CD4-positive, alpha-beta memory T cell (primary cell): ENCODE data around the gene NKD1. TPM values are rescaled to one million over a fixed set of nuclear protein-coding genes. Genes with fewer than 3 reads are reported as not detected.
A peak's percentile ranks its signal among the peaks of the same experiment; 100 is the strongest.

Source experiments
- CTCF ChIA-PET: fragments of 350-600 bp; sonication (Branson Sonifier 250); formaldehyde crosslinking; loops from one replicate; lab custom pipeline; 2021; ENCODE audit warnings: inconsistent platforms; ENCODE audit not compliant: partially characterized antibody; lab: Charles Lee
- POLR2A ChIA-PET: fragments of 350-600 bp; sonication (Branson Sonifier 250); formaldehyde crosslinking; loops from one replicate; lab custom pipeline; 2021; ENCODE audit not compliant: partially characterized antibody; lab: Charles Lee
- DNase-seq, 5 donors: peaks; one replicate each; pipeline versions ENCODE4 v3.0.0 to v3.0.0-alpha.2; 2020 to 2022; ENCODE audit warnings: mixed read lengths in 1 of 5
- H3K27ac ChIP-seq: one replicate; pipeline ENCODE4 v1.7.0; 2013; ENCODE audit warnings: low read depth, low read length
- H3K27me3 ChIP-seq: 2 replicates; pipeline ENCODE4 v1.7.0; 2013; ENCODE audit warnings: mild to moderate bottlenecking, low read length, moderate library complexity; ENCODE audit not compliant: insufficient read depth
- H3K36me3 ChIP-seq: 2 replicates; pipeline ENCODE4 v1.7.0; 2013; ENCODE audit warnings: mild to moderate bottlenecking, low read length, moderate library complexity; ENCODE audit not compliant: insufficient read depth
- H3K4me1 ChIP-seq: 2 replicates; pipeline ENCODE4 v1.7.0; 2013; ENCODE audit warnings: mild to moderate bottlenecking, low read length, moderate library complexity; ENCODE audit not compliant: insufficient read depth
- H3K4me3 ChIP-seq, 2 donors: one replicate each; pipeline ENCODE4 v1.7.0; 2013; ENCODE audit warnings: low read length in 2 of 2, mild to moderate bottlenecking in 1 of 2
- H3K9me3 ChIP-seq, 2 donors: one replicate each; pipeline ENCODE4 v1.7.0; 2013; ENCODE audit warnings: low read length in 2 of 2, control low read depth in 1 of 2; ENCODE audit not compliant: control insufficient read depth in 1 of 2
- H3K27ac Mint-ChIP-seq, 7 donors: one replicate each; pipeline ENCODE4 v1.8.0; 2020 to 2021; ENCODE audit warnings: mixed read lengths in 7 of 7, mild to moderate bottlenecking in 6 of 7, inconsistent platforms in 3 of 7, moderate library complexity in 3 of 7
- H3K27me3 Mint-ChIP-seq, 2 donors: one replicate each; pipeline ENCODE4 v1.8.0; 2020 to 2021; ENCODE audit warnings: mixed read lengths in 2 of 2
- H3K36me3 Mint-ChIP-seq, 2 donors: one replicate each; pipeline ENCODE4 v1.8.0; 2020 to 2021; ENCODE audit warnings: mixed read lengths in 2 of 2, inconsistent platforms in 1 of 2, mild to moderate bottlenecking in 1 of 2
- H3K4me1 Mint-ChIP-seq, 4 donors: one replicate each; pipeline ENCODE4 v1.8.0; 2020 to 2021; ENCODE audit warnings: mixed read lengths in 4 of 4, mild to moderate bottlenecking in 1 of 4
- H3K4me3 Mint-ChIP-seq, 8 donors: one replicate each; pipeline ENCODE4 v1.8.0; 2020 to 2021; ENCODE audit warnings: mixed read lengths in 8 of 8, mild to moderate bottlenecking in 7 of 8, moderate library complexity in 6 of 8, inconsistent platforms in 3 of 8
- H3K9me3 Mint-ChIP-seq, 8 donors: one replicate each; pipeline ENCODE4 v1.8.0; 2020 to 2021; ENCODE audit warnings: mixed read lengths in 8 of 8, mild to moderate bottlenecking in 5 of 8, inconsistent platforms in 3 of 8, moderate library complexity in 1 of 8
- intact Hi-C: fragments of 100-400 bp; cut with micrococcal nuclease; formaldehyde crosslinking; loops from one replicate; pipeline ENCODE4 v1.15.1; 2023
- polyA plus RNA-seq, 2 donors: library from polyadenylated mRNA; unstranded; fragments of 300-500 nt; fragmentation: Illumina TruSeq; gene quantifications; one replicate each; pipeline ENCODE4 v1.2.3, GENCODE V29; 2021
- total RNA-seq, 2 experiments: library from RNA; stranded (reverse); gene quantifications; one replicate each; pipeline ENCODE4 v1.2.3, GENCODE V29; 2021

NKD1 gene
- total and polyA plus RNA-seq, 4 experiments from 2014 or later, result 0.48 to 4.6 (median 3.8) TPM; not detected in 1

GRCh38 chr16:50679266-50679665, 131.1 kb downstream of the NKD1 start:
- Histone ChIP-seq H3K4me3 (peak overlapping the region; percentile 45 to 93), H3K36me3 (peaks cover 44% of the 10 kb centered on the region), H3K9me3 (no peaks in the 10 kb centered on the region), H3K4me1 (peaks cover 80% of the 10 kb centered on the region), H3K27ac (peak overlapping the region; percentile 90), H3K27me3 (no peaks in the 10 kb centered on the region)
- ChIA-PET CTCF (interaction anchor here (0.9 to 24.1 kb wide), 11 partner anchors 11 to 654 kb away, joined by 3 to 458 read pairs (median 12); partner anchors contain the start of genes CNEP1R1 and CYLD), POLR2A (interaction anchor here (0.8 to 19.4 kb wide), 9 partner anchors 9 to 651 kb away, joined by 3 to 478 read pairs (median 6); partner anchors contain the start of genes CYLD and NOD2)
- peaks cover 54 to 80% (median 68%) of the 10 kb centered on the region in 4 donors for H3K4me1 Mint-ChIP-seq
- no peaks in the 10 kb centered on the region for H3K27me3 Mint-ChIP-seq
- peaks cover 0 to 3% (median 0%) of the 10 kb centered on the region in 8 donors for H3K9me3 Mint-ChIP-seq
- intact Hi-C loops, result no loop called here
- DNase-seq, result no peak
- H3K36me3 Mint-ChIP-seq, result peaks cover 54 to 64% of the 10 kb centered on the region in 2 donors
- H3K4me3 Mint-ChIP-seq, result peak overlapping the region; percentile 83 to 97 (median 94)
- H3K27ac Mint-ChIP-seq, result peak overlapping the region; percentile 87 to 99 (median 97)

- Histone ChIP-seq H3K27me3 (no peaks in the 10 kb centered on the region), H3K4me1 (peaks cover 87% of the 10 kb centered on the region), H3K36me3 (peaks cover 38% of the 10 kb centered on the region), H3K9me3 (no peaks in the 10 kb centered on the region), H3K27ac (peak overlapping the region; percentile 90), H3K4me3 (peak overlapping the region; percentile 45 to 93)
- DNase-seq, result no peak
- CTCF ChIA-PET, result interaction anchor here (0.9 to 24.1 kb wide), 10 partner anchors 11 to 655 kb away, joined by 3 to 458 read pairs (median 8); partner anchors contain the start of genes CNEP1R1 and CYLD
- POLR2A ChIA-PET, result interaction anchor here (0.6 to 19.4 kb wide), 14 partner anchors 10 to 652 kb away, joined by 3 to 478 read pairs (median 4); partner anchors contain the start of genes CYLD and NOD2
- Mint-ChIP-seq H3K4me3 (peak overlapping the region; percentile 83 to 97 (median 94)), H3K27me3 (no peaks in the 10 kb centered on the region), H3K36me3 (peaks cover 48 to 58% of the 10 kb centered on the region in 2 donors), H3K9me3 (peaks cover 0 to 2% (median 0%) of the 10 kb centered on the region in 8 donors), H3K4me1 (peaks cover 60 to 87% (median 74%) of the 10 kb centered on the region in 4 donors), H3K27ac (peak overlapping the region; percentile 87 to 99 (median 97))
- intact Hi-C loops, result loop anchor here (2.0 to 5.0 kb wide), 2 partner anchors 13 to 413 kb away; partner anchors contain the start of gene ADCY7
These were observed 131.7 kb downstream of the NKD1 start for GRCh38 chr16:50679676-50680555.

GRCh38 chr16:50680556-50680893, 132.3 kb downstream of the NKD1 start:
- Histone ChIP-seq H3K9me3 (no peaks in the 10 kb centered on the region), H3K27me3 (no peaks in the 10 kb centered on the region), H3K36me3 (peaks cover 32% of the 10 kb centered on the region), H3K27ac (peak overlapping the region; percentile 90), H3K4me3 (peak overlapping the region; percentile 45 to 93), H3K4me1 (peaks cover 92% of the 10 kb centered on the region)
- POLR2A ChIA-PET, result interaction anchor here (0.6 to 19.4 kb wide), 28 partner anchors 10 to 652 kb away, joined by 3 to 478 read pairs (median 4); partner anchors contain the start of genes CYLD and NOD2
- no peaks in the 10 kb centered on the region for H3K9me3 Mint-ChIP-seq
- H3K4me1 Mint-ChIP-seq, result peaks cover 66 to 93% (median 80%) of the 10 kb centered on the region in 4 donors
- DNase-seq, result no peak
- no peaks in the 10 kb centered on the region for H3K27me3 Mint-ChIP-seq
- intact Hi-C loops, result loop anchor here (2.0 to 5.0 kb wide), 2 partner anchors 14 to 413 kb away; partner anchors contain the start of gene ADCY7
- H3K27ac Mint-ChIP-seq, result peak overlapping the region; percentile 87 to 99 (median 97)
- peaks cover 42 to 53% of the 10 kb centered on the region in 2 donors for H3K36me3 Mint-ChIP-seq
- CTCF ChIA-PET, result interaction anchor here (0.7 to 24.1 kb wide), 15 partner anchors 12 to 656 kb away, joined by 3 to 458 read pairs (median 4); partner anchors contain the start of genes CNEP1R1 and CYLD
- H3K4me3 Mint-ChIP-seq, result peak overlapping the region; percentile 83 to 97 (median 94)

- Mint-ChIP-seq H3K27me3 (no peaks in the 10 kb centered on the region), H3K36me3 (peaks cover 35 to 46% of the 10 kb centered on the region in 2 donors), H3K9me3 (no peaks in the 10 kb centered on the region), H3K27ac (peak within 1 kb of the TSS; percentile 87 to 99 (median 97)), H3K4me3 (peak within 1 kb of the TSS; percentile 83 to 97 (median 94)), H3K4me1 (peaks cover 69 to 95% (median 84%) of the 10 kb centered on the region in 4 donors)
- Histone ChIP-seq H3K4me1 (peaks cover 93% of the 10 kb centered on the region), H3K27ac (peak within 1 kb of the TSS; percentile 90), H3K27me3 (no peaks in the 10 kb centered on the region), H3K36me3 (peaks cover 25% of the 10 kb centered on the region), H3K4me3 (peak within 1 kb of the TSS; percentile 45 to 93), H3K9me3 (no peaks in the 10 kb centered on the region)
- ChIA-PET POLR2A (interaction anchor here (0.6 to 19.4 kb wide), 27 partner anchors 9 to 653 kb away, joined by 3 to 478 read pairs (median 4); partner anchors contain the start of genes CYLD and NOD2), CTCF (interaction anchor here (0.5 to 24.1 kb wide), 20 partner anchors 13 to 657 kb away, joined by 3 to 458 read pairs (median 4); partner anchors contain the start of genes CNEP1R1 and CYLD)
- peak; percentile 69 to 82 (median 76) for DNase-seq
- intact Hi-C loops, result loop anchor here (1.0 to 5.0 kb wide), 3 partner anchors 14 to 414 kb away; partner anchors contain the start of gene ADCY7
These were observed 133.1 kb downstream of the NKD1 start, which contains the start of gene SNX20 for GRCh38 chr16:50681021-50681885. SNX20 (minus strand) TSS chr16:50681312; CDS start chr16:50677526, 3,786 bp downstream.

- peak overlapping the region; percentile 87 to 98 (median 94) for H3K27ac Mint-ChIP-seq
- Histone ChIP-seq H3K27ac (peak overlapping the region; percentile 76), H3K9me3 (no peaks in the 10 kb centered on the region), H3K4me1 (peaks cover 82% of the 10 kb centered on the region), H3K27me3 (no peaks in the 10 kb centered on the region), H3K4me3 (peak overlapping the region; percentile 4 to 8), H3K36me3 (no peaks in the 10 kb centered on the region)
- POLR2A ChIA-PET, result interaction anchor here (0.9 to 13.8 kb wide), 7 partner anchors 13 to 78 kb away, joined by 3 to 238 read pairs (median 7); partner anchors contain the start of genes CYLD and NOD2
- no peaks in the 10 kb centered on the region for H3K9me3 Mint-ChIP-seq
- peaks cover 56 to 84% (median 71%) of the 10 kb centered on the region in 4 donors for H3K4me1 Mint-ChIP-seq
- CTCF ChIA-PET, result interaction anchor here (1.8 to 14.4 kb wide), 4 partner anchors 11 to 63 kb away, joined by 5 to 289 read pairs (median 16); partner anchors contain the start of gene CYLD
- H3K4me3 Mint-ChIP-seq, result peak overlapping the region; percentile 69 to 86 (median 78)
- peak; percentile 59 to 83 (median 66) for DNase-seq
- intact Hi-C loops, result loop anchor here (1.0 to 5.0 kb wide), 2 partner anchors 63 to 417 kb away; partner anchors contain the start of gene ADCY7
- H3K36me3 Mint-ChIP-seq, result peaks cover 13 to 20% of the 10 kb centered on the region in 2 donors
- no peaks in the 10 kb centered on the region for H3K27me3 Mint-ChIP-seq
These were observed 135.6 kb downstream of the NKD1 start for GRCh38 chr16:50683689-50684374.
